ENCODE results near the gene GABBR2.

GABBR2 gene

GRCh38 chr9:98563988-98564387 lies 144.7 kb downstream of the GABBR2 start:
- Histone ChIP-seq H3K27me3 (ENCODE audit: control insufficient read depth, insufficient read depth, low read length) (peaks cover 16% of the 10 kb centered on the region), H3K9me3 (replicated peaks; ENCODE audit: low read length) (no peaks in the 10 kb centered on the region), H3K9ac (ENCODE audit: low read depth, low read length) (no peak overlapping the region), H3K36me3 (ENCODE audit: insufficient read depth, low read length) (no peaks in the 10 kb centered on the region), H3K4me2 (ENCODE audit: low read length) (no peak overlapping the region), H3K4me3 (ENCODE audit: low read length) (no peak overlapping the region), H3K4me1 (ENCODE audit: control insufficient read depth, insufficient read depth, low read length) (no peaks in the 10 kb centered on the region)

- Histone ChIP-seq H3K4me2 (ENCODE audit: low read length) (no peak overlapping the region), H3K27me3 (ENCODE audit: control insufficient read depth, insufficient read depth, low read length) (peaks cover 10% of the 10 kb centered on the region), H3K9ac (ENCODE audit: low read depth, low read length) (no peak overlapping the region), H3K36me3 (ENCODE audit: insufficient read depth, low read length) (no peaks in the 10 kb centered on the region), H3K4me3 (ENCODE audit: low read length) (no peak overlapping the region), H3K4me1 (ENCODE audit: control insufficient read depth, insufficient read depth, low read length) (no peaks in the 10 kb centered on the region), H3K9me3 (replicated peaks; ENCODE audit: low read length) (no peaks in the 10 kb centered on the region)
These were observed 145.4 kb downstream of the GABBR2 start for GRCh38 chr9:98563212-98563907.

GRCh38 chr9:98559561-98559960 lies 149.2 kb downstream of the GABBR2 start:
- no peaks in the 10 kb centered on the region for H3K4me1 ChIP-seq (ENCODE audit: control insufficient read depth, insufficient read depth, low read length)
- no peak overlapping the region for H3K9ac ChIP-seq (ENCODE audit: low read depth, low read length)
- H3K36me3 ChIP-seq (ENCODE audit: insufficient read depth, low read length) = no peaks in the 10 kb centered on the region
- H3K27me3 ChIP-seq (ENCODE audit: control insufficient read depth, insufficient read depth, low read length) = peaks cover 13% of the 10 kb centered on the region
- no peak overlapping the region for H3K4me2 ChIP-seq (ENCODE audit: low read length)
- H3K9me3 ChIP-seq (replicated peaks; ENCODE audit: low read length) = no peaks in the 10 kb centered on the region
- H3K4me3 ChIP-seq (ENCODE audit: low read length) = no peak overlapping the region

GRCh38 chr9:98558575-98558974 lies 150.2 kb downstream of the GABBR2 start:
- Histone ChIP-seq H3K9ac (ENCODE audit: low read depth, low read length) (no peak overlapping the region), H3K27me3 (ENCODE audit: control insufficient read depth, insufficient read depth, low read length) (peaks cover 15% of the 10 kb centered on the region), H3K4me3 (ENCODE audit: low read length) (no peak overlapping the region), H3K4me2 (ENCODE audit: low read length) (no peak overlapping the region), H3K9me3 (replicated peaks; ENCODE audit: low read length) (no peaks in the 10 kb centered on the region), H3K36me3 (ENCODE audit: insufficient read depth, low read length) (no peaks in the 10 kb centered on the region), H3K4me1 (ENCODE audit: control insufficient read depth, insufficient read depth, low read length) (no peaks in the 10 kb centered on the region)

GRCh38 chr9:98556511-98556910 lies 152.2 kb downstream of the GABBR2 start:
- H3K4me1 ChIP-seq (ENCODE audit: control insufficient read depth, insufficient read depth, low read length) = no peaks in the 10 kb centered on the region
- H3K27me3 ChIP-seq (ENCODE audit: control insufficient read depth, insufficient read depth, low read length) = peaks cover 16% of the 10 kb centered on the region
- H3K4me3 ChIP-seq (ENCODE audit: low read length) = no peak overlapping the region

GRCh38 chr9:98555651-98556465 lies 152.9 kb downstream of the GABBR2 start:
- H3K27me3 ChIP-seq (ENCODE audit: control insufficient read depth, insufficient read depth, low read length) = peaks cover 16% of the 10 kb centered on the region
- no peak overlapping the region for H3K4me2 ChIP-seq (ENCODE audit: low read length)
- H3K36me3 ChIP-seq (ENCODE audit: insufficient read depth, low read length) = no peaks in the 10 kb centered on the region
- H3K9ac ChIP-seq (ENCODE audit: low read depth, low read length) = no peak overlapping the region
- no peak overlapping the region for H3K4me3 ChIP-seq (ENCODE audit: low read length)
- H3K4me1 ChIP-seq (ENCODE audit: control insufficient read depth, insufficient read depth, low read length) = no peaks in the 10 kb centered on the region
- no peaks in the 10 kb centered on the region for H3K9me3 ChIP-seq (replicated peaks; ENCODE audit: low read length)

More at GRCh38 chr9:98556511-98556910, 152.2 kb downstream of the GABBR2 start:
- Histone ChIP-seq H3K36me3 (ENCODE audit: insufficient read depth, low read length) (no peaks in the 10 kb centered on the region), H3K4me2 (ENCODE audit: low read length) (no peak overlapping the region), H3K9me3 (replicated peaks; ENCODE audit: low read length) (no peaks in the 10 kb centered on the region), H3K9ac (ENCODE audit: low read depth, low read length) (no peak overlapping the region)

GRCh38 chr9:98554752-98555151 lies 154.0 kb downstream of the GABBR2 start:
- Histone ChIP-seq H3K36me3 (ENCODE audit: insufficient read depth, low read length) (no peaks in the 10 kb centered on the region), H3K4me3 (ENCODE audit: low read length) (no peak overlapping the region), H3K4me1 (ENCODE audit: control insufficient read depth, insufficient read depth, low read length) (no peaks in the 10 kb centered on the region), H3K27me3 (ENCODE audit: control insufficient read depth, insufficient read depth, low read length) (peaks cover 20% of the 10 kb centered on the region), H3K9me3 (replicated peaks; ENCODE audit: low read length) (no peaks in the 10 kb centered on the region), H3K9ac (ENCODE audit: low read depth, low read length) (no peak overlapping the region), H3K4me2 (ENCODE audit: low read length) (no peak overlapping the region)

GRCh38 chr9:98552331-98552730 lies 156.4 kb downstream of the GABBR2 start:
- no peak overlapping the region for H3K4me3 ChIP-seq (ENCODE audit: low read length)
- H3K27me3 ChIP-seq (ENCODE audit: control insufficient read depth, insufficient read depth, low read length) = peaks cover 20% of the 10 kb centered on the region
- H3K4me1 ChIP-seq (ENCODE audit: control insufficient read depth, insufficient read depth, low read length) = no peaks in the 10 kb centered on the region
- no peak overlapping the region for H3K9ac ChIP-seq (ENCODE audit: low read depth, low read length)
- no peak overlapping the region for H3K4me2 ChIP-seq (ENCODE audit: low read length)
- no peaks in the 10 kb centered on the region for H3K9me3 ChIP-seq (replicated peaks; ENCODE audit: low read length)
- no peaks in the 10 kb centered on the region for H3K36me3 ChIP-seq (ENCODE audit: insufficient read depth, low read length)

- H3K36me3 ChIP-seq (ENCODE audit: insufficient read depth, low read length) = no peaks in the 10 kb centered on the region
- no peaks in the 10 kb centered on the region for H3K9me3 ChIP-seq (replicated peaks; ENCODE audit: low read length)
- no peak overlapping the region for H3K4me2 ChIP-seq (ENCODE audit: low read length)
- peaks cover 16% of the 10 kb centered on the region for H3K27me3 ChIP-seq (ENCODE audit: control insufficient read depth, insufficient read depth, low read length)
- H3K9ac ChIP-seq (ENCODE audit: low read depth, low read length) = no peak overlapping the region
- no peak overlapping the region for H3K4me3 ChIP-seq (ENCODE audit: low read length)
- H3K4me1 ChIP-seq (ENCODE audit: control insufficient read depth, insufficient read depth, low read length) = no peaks in the 10 kb centered on the region
These were observed 157.0 kb downstream of the GABBR2 start for GRCh38 chr9:98551511-98552286.

GRCh38 chr9:98550206-98550820 lies 158.4 kb downstream of the GABBR2 start:
- Histone ChIP-seq H3K4me3 (ENCODE audit: low read length) (no peak overlapping the region), H3K36me3 (ENCODE audit: insufficient read depth, low read length) (no peaks in the 10 kb centered on the region), H3K4me2 (ENCODE audit: low read length) (no peak overlapping the region), H3K4me1 (ENCODE audit: control insufficient read depth, insufficient read depth, low read length) (no peaks in the 10 kb centered on the region), H3K9me3 (replicated peaks; ENCODE audit: low read length) (no peaks in the 10 kb centered on the region), H3K27me3 (ENCODE audit: control insufficient read depth, insufficient read depth, low read length) (peaks cover 15% of the 10 kb centered on the region), H3K9ac (ENCODE audit: low read depth, low read length) (no peak overlapping the region)

GRCh38 chr9:98549401-98549800 lies 159.3 kb downstream of the GABBR2 start:
- H3K27me3 ChIP-seq (ENCODE audit: control insufficient read depth, insufficient read depth, low read length) = peaks cover 15% of the 10 kb centered on the region
- H3K4me2 ChIP-seq (ENCODE audit: low read length) = no peak overlapping the region
- H3K4me1 ChIP-seq (ENCODE audit: control insufficient read depth, insufficient read depth, low read length) = no peaks in the 10 kb centered on the region
- H3K36me3 ChIP-seq (ENCODE audit: insufficient read depth, low read length) = no peaks in the 10 kb centered on the region
- no peak overlapping the region for H3K9ac ChIP-seq (ENCODE audit: low read depth, low read length)
- no peak overlapping the region for H3K4me3 ChIP-seq (ENCODE audit: low read length)
- H3K9me3 ChIP-seq (replicated peaks; ENCODE audit: low read length) = no peaks in the 10 kb centered on the region

Measured in skeletal muscle satellite cell (primary cell).